SK-N-SH (cell line): ENCODE data around the gene RAB23.

Experiments used
- CTCF ChIP-seq: fragments of 200-600 bp; sonication (generic); IDR thresholded peaks from 2 replicates; pipeline ENCODE4 v1.6.1; 2017; ENCODE audit warnings: antibody characterized with exemption, mild to moderate bottlenecking, moderate library complexity
- GABPA ChIP-seq: IDR thresholded peaks from 2 replicates; pipeline ENCODE4 v1.4.0; 2012; ENCODE audit warnings: low read depth, mild to moderate bottlenecking
- NFIC ChIP-seq: IDR thresholded peaks from 2 replicates; pipeline ENCODE4 v1.4.0; 2012; ENCODE audit warnings: borderline replicate concordance
- PBX3 ChIP-seq: IDR thresholded peaks from 2 replicates; pipeline ENCODE4; 2012
- RFX5 ChIP-seq: IDR thresholded peaks from 2 replicates; pipeline ENCODE4 v1.6.1; 2012; ENCODE audit warnings: mild to moderate bottlenecking, improper control_type of control experiment, low read length
- TEAD4 ChIP-seq: IDR thresholded peaks from 2 replicates; pipeline ENCODE4 v1.4.0; 2012; ENCODE audit warnings: mild to moderate bottlenecking, borderline replicate concordance; ENCODE audit not compliant: insufficient read depth

GRCh38 chr6:57163956-57164355 lies 58.2 kb downstream of the RAB23 start:
- TF ChIP-seq RFX5 = no peak
- no peak for TF ChIP-seq CTCF
- TF ChIP-seq TEAD4 = no peak
- TF ChIP-seq PBX3 = no peak
- no peak for TF ChIP-seq NFIC
- TF ChIP-seq GABPA = no peak
